ENCODE results near the gene NRM. TPM values are rescaled to one million over a fixed set of nuclear protein-coding genes. Genes with fewer than 3 reads are reported as not detected.

The NRM gene
- total RNA-seq, 1 donor from 2014 or later = 1.6 TPM

Other genes starting within 250 kb of the NRM start
- gene HLA-E, start 201.5 kb downstream of the NRM start, total RNA-seq = 440 and 959 TPM in 2 replicates
- 31.8 and 41.1 TPM in 2 replicates for gene GNL1, start 134.5 kb downstream of the NRM start, total RNA-seq
- 2.0 and 2.2 TPM in 2 replicates for gene PRR3, start 133.7 kb downstream of the NRM start, total RNA-seq
- 24.6 and 41.9 TPM in 2 replicates for gene ABCF1, start 119.5 kb downstream of the NRM start, total RNA-seq
- 7.0 and 12.5 TPM in 2 replicates for gene PPP1R10, start 73.7 kb downstream of the NRM start, total RNA-seq
- 38.1 and 55.8 TPM in 2 replicates for gene MRPS18B, start 73.1 kb downstream of the NRM start, total RNA-seq
- 2.2 and 5.0 TPM in 2 replicates for gene ATAT1, start 64.1 kb downstream of the NRM start, total RNA-seq
- gene C6orf136, start 43.9 kb downstream of the NRM start, total RNA-seq = 3.1 and 5.6 TPM in 2 replicates
- 25.1 and 32.5 TPM in 2 replicates for gene DHX16, start 18.0 kb downstream of the NRM start, total RNA-seq
- 31.5 and 33.6 TPM in 2 replicates for gene PPP1R18, start 4.3 kb downstream of the NRM start, total RNA-seq
- 3.0 and 4.1 TPM in 2 replicates for gene MDC1, start 26.3 kb upstream of the NRM start, total RNA-seq
- gene TUBB, start 29.4 kb upstream of the NRM start, total RNA-seq = 267 and 311 TPM in 2 replicates
- 48.8 and 56.2 TPM in 2 replicates for gene FLOT1, start 51.7 kb upstream of the NRM start, total RNA-seq
- gene IER3, start 53.6 kb upstream of the NRM start, total RNA-seq = 72.6 and 148 TPM in 2 replicates
- gene DDR1, start 193.5 kb upstream of the NRM start, total RNA-seq = 4.8 and 6.3 TPM in 2 replicates
- 8.3 and 12.9 TPM in 2 replicates for gene GTF2H4, start 217.2 kb upstream of the NRM start, total RNA-seq
- gene VARS2, start 223.3 kb upstream of the NRM start, total RNA-seq = 13.9 and 15.5 TPM in 2 replicates
- gene SFTA2, start 241.2 kb upstream of the NRM start, total RNA-seq = not detected in 2 replicates
- gene MUCL3, start 250.0 kb upstream of the NRM start, total RNA-seq = not detected in 2 replicates